Transverse colon (tissue), 4 donors: Measurements from ENCODE around the gene SDCCAG8. TPM values are rescaled to one million over a fixed set of nuclear protein-coding genes. Genes with fewer than 3 reads are reported as not detected.

ENCODE experiments used
- DNase-seq: peaks from one replicate; pipeline ENCODE4 v3.0.0-alpha.2; 2019
- H3K27ac ChIP-seq, 4 donors: fragments of 200-600 bp; sonication (generic); 2 replicates each; pipeline ENCODE4 v1.5.1; 2016 to 2018; ENCODE audit warnings: inconsistent platforms in 4 of 4
- H3K27me3 ChIP-seq: fragments of 200-600 bp; sonication (generic); 2 replicates; pipeline ENCODE4 v1.5.1; 2017; ENCODE audit warnings: inconsistent platforms
- H3K36me3 ChIP-seq, 4 donors: fragments of 200-600 bp; sonication (generic); 2 replicates each; pipeline ENCODE4 v1.5.1; 2017 to 2019; ENCODE audit warnings: inconsistent platforms in 4 of 4
- H3K4me1 ChIP-seq, 4 donors: fragments of 200-600 bp; sonication (generic); 2 replicates each; pipeline ENCODE4 v1.5.1; 2017 to 2020; ENCODE audit warnings: inconsistent platforms in 4 of 4
- H3K4me3 ChIP-seq, 4 donors: fragments of 200-600 bp; sonication (generic); 1 replicate in 1 of 4; 2 replicates in 3 of 4; pipeline versions ENCODE4 v1.5.1 to v1.6.1; 2017 to 2019; ENCODE audit warnings: inconsistent platforms in 4 of 4
- H3K9me3 ChIP-seq, 2 donors: fragments of 200-600 bp; sonication (generic); 2 replicates each; pipeline ENCODE4 v1.5.1; 2017 to 2019; ENCODE audit warnings: inconsistent platforms in 2 of 2
- CTCF ChIP-seq, 5 experiments: fragments of 200-600 bp in 3 of 5; fragments of 450-650 bp in 2 of 5; sonication (generic) in 3 of 5; IDR thresholded peaks; 1 replicate in 2 of 5; 2 replicates in 3 of 5; pipeline ENCODE4 v1.5.1; 2016 to 2017; ENCODE audit warnings: antibody characterized with exemption in 5 of 5, inconsistent platforms in 3 of 5, mild to moderate bottlenecking in 2 of 5, moderate library complexity in 1 of 5
- EP300 ChIP-seq: sonication (generic); formaldehyde crosslinking; IDR thresholded peaks from one replicate; pipeline ENCODE4 v1.6.1; 2017; ENCODE audit warnings: antibody characterized with exemption, low read depth
- POLR2A ChIP-seq: fragments of 450-650 bp; IDR thresholded peaks from one replicate; pipeline ENCODE4 v1.6.1; 2016; ENCODE audit warnings: antibody characterized with exemption, mild to moderate bottlenecking, moderate library complexity
- POLR2AphosphoS5 ChIP-seq, 3 donors: sonication (generic); formaldehyde crosslinking; IDR thresholded peaks; one replicate each; pipeline ENCODE4 v1.6.1; 2016; ENCODE audit warnings: antibody characterized with exemption in 3 of 3
- WGBS, 2 donors: methylation state at CpG; one replicate each; pipeline ENCODE4 v1.1.5; 2018; ENCODE audit warnings: low coverage in 1 of 2; 5-methylcytosine and 5-hydroxymethylcytosine counted together
- in situ Hi-C, 4 donors: fragments of 200-750 bp; cut with MboI; loops; one replicate each; pipeline versions ENCODE4 v1.15.0 to v1.15.1; 2017; ENCODE audit warnings: low sequenced_read_pairs in 3 of 4, low pct_ligation_motif_present in 1 of 4, low pct_unique_long_range_greater_than_20kb in 1 of 4
- intact Hi-C: fragments of 100-400 bp; cut with DNase I; formaldehyde crosslinking; loops from one replicate; pipeline ENCODE4 v1.15.1; 2023; ENCODE audit warnings: low total_unique reads
- total RNA-seq, 4 donors: library from RNA; depleted of rRNA; stranded (reverse); fragments of >200 nt; gene quantifications; one replicate each; pipeline ENCODE4 v1.1.0, GENCODE V29; 2016

SDCCAG8 gene
- total RNA-seq, 4 donors from 2014 or later = 28.8 to 101 (median 42.5) TPM

- WGBS, 2 donors = 95 to 96% methylated on average over 4 of the region's 4 CpGs
- Histone ChIP-seq H3K36me3 (no peaks in the 10 kb centered on the region), H3K9me3 (no peaks in the 10 kb centered on the region), H3K27me3 (no peaks in the 10 kb centered on the region), H3K27ac (no peak overlapping the region), H3K4me3 (no peak overlapping the region), H3K4me1 (no peaks in the 10 kb centered on the region)
- in situ Hi-C loops (no loop called here), intact Hi-C loops (no loop called here)
- TF ChIP-seq EP300 (no peak), POLR2AphosphoS5 (IDR thresholded peaks at IDR 0.05) (no peak), CTCF (IDR thresholded peaks at IDR 0.05) (no peak), POLR2A (no peak)
- no peak for DNase-seq
Observed at GRCh38 chr1:243461700-243462099, 205.9 kb downstream of the SDCCAG8 start.

- H3K9me3 ChIP-seq = no peaks in the 10 kb centered on the region
- H3K4me1 ChIP-seq = no peaks in the 10 kb centered on the region
- H3K27me3 ChIP-seq = no peaks in the 10 kb centered on the region
- intact Hi-C loops = no loop called here
- WGBS, 2 donors = 86 to 96% methylated on average over 1 of the region's 1 CpG
- no peak overlapping the region for H3K27ac ChIP-seq
- H3K4me3 ChIP-seq = no peak overlapping the region
- in situ Hi-C loops = no loop called here
- no peaks in the 10 kb centered on the region for H3K36me3 ChIP-seq
- no peak for DNase-seq
- no peak for TF ChIP-seq EP300
- no peak for TF ChIP-seq POLR2AphosphoS5 (IDR thresholded peaks at IDR 0.05)
- no peak for TF ChIP-seq POLR2A
- TF ChIP-seq CTCF (IDR thresholded peaks at IDR 0.05) = no peak
Observed at GRCh38 chr1:243462929-243463697, 207.3 kb downstream of the SDCCAG8 start.

GRCh38 chr1:243465081-243465480, 209.2 kb downstream of the SDCCAG8 start:
- H3K36me3 ChIP-seq = no peaks in the 10 kb centered on the region
- no peak overlapping the region for H3K27ac ChIP-seq
- no peaks in the 10 kb centered on the region for H3K4me1 ChIP-seq
- TF ChIP-seq CTCF (IDR thresholded peaks at IDR 0.05) (no peak), EP300 (no peak), POLR2AphosphoS5 (IDR thresholded peaks at IDR 0.05) (no peak), POLR2A (no peak)
- no peaks in the 10 kb centered on the region for H3K9me3 ChIP-seq
- no peaks in the 10 kb centered on the region for H3K27me3 ChIP-seq
- 83 to 99% methylated on average over 4 to 5 of the region's 5 CpGs for WGBS, 2 donors
- no peak for DNase-seq
- H3K4me3 ChIP-seq = no peak overlapping the region
- in situ Hi-C loops (no loop called here), intact Hi-C loops (no loop called here)

- WGBS, 2 donors = 54 to 78% methylated on average over 3 to 5 of the region's 5 CpGs
- H3K27me3 ChIP-seq = no peaks in the 10 kb centered on the region
- intact Hi-C loops (no loop called here), in situ Hi-C loops (no loop called here)
- no peaks in the 10 kb centered on the region for H3K36me3 ChIP-seq
- H3K9me3 ChIP-seq = no peaks in the 10 kb centered on the region
- TF ChIP-seq POLR2A (no peak), CTCF (IDR thresholded peaks at IDR 0.05) (no peak), POLR2AphosphoS5 (IDR thresholded peaks at IDR 0.05) (no peak), EP300 (no peak)
- no peaks in the 10 kb centered on the region for H3K4me1 ChIP-seq
- no peak for DNase-seq
- no peak overlapping the region for H3K4me3 ChIP-seq
- no peak overlapping the region for H3K27ac ChIP-seq
Observed at GRCh38 chr1:243465738-243466137, 209.9 kb downstream of the SDCCAG8 start.
